NCI-H187 treated with DMSO at 0.1 percent for 48 hours (cell line): ENCODE data around the gene ZC3H11A.

ENCODE experiments used
- DNase-seq: peaks from one replicate; lab custom pipeline; 2025; lab: John Stamatoyannopoulos, UW

ZC3H11A gene

DNA sequence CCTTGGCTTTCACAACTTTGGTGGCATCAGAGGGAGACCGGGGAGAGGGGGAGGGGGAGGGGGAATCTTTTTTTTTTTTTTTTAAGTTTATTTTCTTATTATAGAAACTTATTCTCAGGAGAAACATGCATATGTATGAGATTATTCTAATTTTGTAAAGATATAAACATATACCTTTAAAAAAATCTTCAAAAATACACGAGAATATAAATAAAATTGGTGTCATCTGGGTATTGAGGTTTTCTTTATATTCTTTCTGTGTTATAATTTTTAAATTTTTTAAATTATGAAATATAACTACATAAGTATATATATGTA, 47.1 kb downstream of the ZC3H11A start:
- no peak for DNase-seq

DNA sequence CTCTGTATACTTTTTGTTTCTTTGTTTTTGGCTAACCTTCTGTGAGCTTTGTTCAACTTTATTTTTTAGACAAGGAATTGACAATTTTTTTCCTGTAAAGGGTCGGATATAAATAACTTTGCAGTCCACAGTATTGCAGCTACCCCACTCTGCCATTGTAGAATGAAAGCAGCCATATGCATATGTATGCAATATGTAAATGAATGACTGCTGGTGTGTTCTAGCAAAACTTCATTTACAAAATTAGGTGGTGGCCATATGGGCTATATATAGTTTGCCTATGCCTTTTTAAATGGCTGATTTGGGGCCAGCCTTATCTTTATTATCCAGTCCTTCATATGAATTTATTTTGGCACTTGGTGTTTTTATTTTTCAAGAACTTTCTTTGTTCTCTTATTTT, 48.0 kb downstream of the ZC3H11A start:
- no peak for DNase-seq
